GM12878 (cell line): Measurements from ENCODE around the gene OSMR. TPM values are rescaled to one million over a fixed set of nuclear protein-coding genes. Genes with fewer than 3 reads are reported as not detected.

Experiments used
- ATAC-seq: fragments of 200-7000 bp; cut with Tn5 transposase; 3 replicates; pipeline ENCODE4 v1.9.1; 2020; ENCODE audit warnings: mild to moderate bottlenecking, moderate library complexity
- BruUV-seq: library from RNA; stranded (reverse); fragments of 400-500 nt; replicated peaks from 2 replicates; lab custom pipeline; 2021; lab: Mats Ljungman, UMichigan
- CTCF ChIA-PET: fragments of 300-600 bp; sonication (Branson Sonifier 250); formaldehyde crosslinking; extraction: SDS; loops from one replicate; lab custom pipeline; 2021; ENCODE audit warnings: inconsistent platforms; lab: Yijun Ruan, JAX
- POLR2A ChIA-PET: fragments of 350-600 bp; formaldehyde crosslinking; extraction: SDS; loops from one replicate; lab custom pipeline; 2021; ENCODE audit warnings: inconsistent platforms; lab: Charles Lee
- RAD21 ChIA-PET: fragments of 300-600 bp; sonication (Branson Sonifier 250); formaldehyde crosslinking; loops from one replicate; lab custom pipeline; 2023; ENCODE audit warnings: antibody characterized with exemption; ENCODE audit not compliant: unreplicated experiment; lab: Charles Lee
- SMC1A ChIA-PET: fragments of 300-600 bp; sonication (Branson Sonifier 250); formaldehyde crosslinking; loops from one replicate; lab custom pipeline; 2023; ENCODE audit not compliant: unreplicated experiment, uncharacterized antibody; lab: Charles Lee
- DNase-seq: peaks from one replicate; pipeline ENCODE4 v3.0.0-alpha.2; 2011; ENCODE audit warnings: low read depth, low spot score
- FAIRE-seq: peaks from 3 replicates; lab custom pipeline; 2011; peaks lifted over from hg19 to GRCh38; lab: Jason Lieb, UNC
- H2AFZ ChIP-seq: 2 replicates; pipeline ENCODE4 v1.6.0; 2011; ENCODE audit warnings: low read depth, low read length, control low read depth; ENCODE audit not compliant: control insufficient read depth
- H3K27ac ChIP-seq: 2 replicates; pipeline ENCODE4 v1.5.1; 2011; ENCODE audit warnings: control low read depth; ENCODE audit not compliant: control insufficient read depth, insufficient read depth
- H3K27me3 ChIP-seq, 2 experiments: replicated peaks in 1 of 2; 2 replicates each; pipeline versions ENCODE4 v1.6.0 to v1.6.1; 2011; ENCODE audit warnings: low read length in 1 of 2; ENCODE audit not compliant: control insufficient read depth in 2 of 2, insufficient read depth in 2 of 2
- H3K36me3 ChIP-seq, 2 experiments: 2 replicates each; pipeline ENCODE4 v1.5.1; 2011; ENCODE audit warnings: low read length in 1 of 2; ENCODE audit not compliant: control insufficient read depth in 2 of 2, insufficient read depth in 2 of 2
- H3K4me1 ChIP-seq: 2 replicates; pipeline ENCODE4 v1.6.1; 2011; ENCODE audit warnings: mild to moderate bottlenecking, low read length, moderate library complexity, mixed read lengths; ENCODE audit not compliant: control insufficient read depth, insufficient read depth
- H3K4me2 ChIP-seq: 2 replicates; pipeline ENCODE4 v1.6.0; 2011; ENCODE audit warnings: control low read depth; ENCODE audit not compliant: control insufficient read depth, insufficient read depth
- H3K4me3 ChIP-seq: fragments of 200-600 bp; sonication (generic); 2 replicates; pipeline ENCODE4 v1.5.1; 2016
- H3K79me2 ChIP-seq: 2 replicates; pipeline ENCODE4 v1.6.0; 2011; ENCODE audit warnings: low read length; ENCODE audit not compliant: control insufficient read depth, insufficient read depth
- H3K9ac ChIP-seq: 2 replicates; pipeline ENCODE4 v1.8.0; 2011; ENCODE audit warnings: low read length, control low read depth, mixed read lengths; ENCODE audit not compliant: control insufficient read depth, insufficient read depth
- H3K9me3 ChIP-seq: replicated peaks from 3 replicates; pipeline ENCODE4 v1.5.1; 2011; ENCODE audit warnings: mild to moderate bottlenecking, low read length; ENCODE audit not compliant: control insufficient read depth, insufficient read depth
- H4K20me1 ChIP-seq: 2 replicates; pipeline ENCODE4 v1.6.0; 2011; ENCODE audit not compliant: control insufficient read depth, insufficient read depth
- EP300 ChIP-seq, 2 experiments: fragments of 150-350 bp in 1 of 2; IDR thresholded peaks; 2 replicates each; pipeline ENCODE4 v1.6.1; 2011 to 2012; ENCODE audit warnings: low read depth in 2 of 2, low read length in 2 of 2, borderline replicate concordance in 1 of 2, improper control_type of control experiment in 1 of 2, inconsistent platforms in 1 of 2; ENCODE audit not compliant: control insufficient read depth in 1 of 2
- FOXM1 ChIP-seq: IDR thresholded peaks from 2 replicates; pipeline ENCODE4 v1.6.1; 2012; ENCODE audit warnings: low read depth, mild to moderate bottlenecking, inconsistent platforms, low read length, moderate library complexity
- MTA3 ChIP-seq: IDR thresholded peaks from 2 replicates; pipeline ENCODE4 v1.6.1; 2012; ENCODE audit warnings: low read length, inconsistent platforms, borderline replicate concordance
- POU2F2 ChIP-seq: IDR thresholded peaks from 3 replicates; pipeline ENCODE4 v1.6.1; 2011; ENCODE audit warnings: low read depth, mild to moderate bottlenecking, low read length, borderline replicate concordance
- RBBP5 ChIP-seq: fragments of 200-600 bp; sonication (generic); conservative IDR thresholded peaks from 2 replicates; pipeline ENCODE4 v1.6.1; 2016
- STAT3 ChIP-seq: IDR thresholded peaks from 2 replicates; pipeline ENCODE4 v1.6.1; 2011; ENCODE audit warnings: low read depth, low read length, improper control_type of control experiment
- ZBED1 ChIP-seq: IDR thresholded peaks from 2 replicates; pipeline ENCODE4 v1.6.1; 2016; ENCODE audit warnings: borderline replicate concordance
- WGBS: methylation state at CpG from one replicate; pipeline ENCODE4 v1.1.6; 2016; ENCODE audit warnings: low lambda C conversion rate; ENCODE audit not compliant: insufficient replicate concordance, insufficient coverage; ENCODE audit errors: missing lambda C conversion rate; 5-methylcytosine and 5-hydroxymethylcytosine counted together
- in situ Hi-C: fragments of 300-500 bp; cut with MboI; formaldehyde crosslinking; loops from 9 replicates; pipeline ENCODE4 v1.14.3; 2018; ENCODE audit warnings: mixed read lengths
- intact Hi-C: fragments of 100-400 bp; cut with micrococcal nuclease; formaldehyde crosslinking; loops from one replicate; pipeline ENCODE4 v1.14.2; 2022; ENCODE audit not compliant: unreplicated experiment
- polyA plus RNA-seq, 11 experiments: library from polyadenylated mRNA; depleted of rRNA in 4 of 11; unstranded in 6 of 11; stranded (reverse) in 5 of 11; fragments of >200 nt; fragmentation: Nextera tagmentation in 4 of 11; fragmentation: Illumina TruSeq in 1 of 11; extraction: Ambion mirVana in 4 of 11; extraction: Trizol in 1 of 11; gene quantifications; 1 replicate in 1 of 11; 2 replicates in 10 of 11; pipeline versions ENCODE4 v1.2.1 to v1.2.3, GENCODE V29; 2011 to 2016; ENCODE audit warnings: inconsistent platforms in 2 of 11, missing spikeins in 2 of 11, low read depth in 1 of 11
- total RNA-seq, 4 experiments: library from RNA; depleted of rRNA in 3 of 4; stranded (reverse); fragments of >200 nt in 3 of 4; fragmentation: Illumina TruSeq in 1 of 4; extraction: Trizol in 1 of 4; gene quantifications; 2 replicates each; pipeline versions ENCODE4 v1.2.1 to v1.2.3, GENCODE V29; 2013 to 2021
- TF ChIP-seq, protein P1 (sequence below): IDR thresholded peaks from 2 replicates; pipeline ENCODE4 v1.6.1; 2011; ENCODE audit warnings: mild to moderate bottlenecking, low read depth, low read length, moderate library complexity; ENCODE audit not compliant: insufficient replicate concordance
- TF ChIP-seq, protein P2 (sequence below): fragments of 450-650 bp; formaldehyde crosslinking; IDR thresholded peaks from 2 replicates; pipeline ENCODE4 v1.4.0; 2022; ENCODE audit warnings: mild to moderate bottlenecking, moderate library complexity
- TF ChIP-seq, protein P3 (sequence below): IDR thresholded peaks from 2 replicates; pipeline ENCODE4 v1.6.1; 2012; ENCODE audit warnings: low read depth, low read length, improper control_type of control experiment
- TF ChIP-seq, protein P4 (sequence below): fragments of 450-650 bp; IDR thresholded peaks from 2 replicates; pipeline ENCODE4 v1.6.1; 2018; ENCODE audit warnings: borderline replicate concordance, mild to moderate bottlenecking; ENCODE audit not compliant: partially characterized antibody

OSMR gene
- total and polyA plus RNA-seq, 10 of the 15 experiments (the other 5 are each of a cell fraction or from before 2014, with no cell fraction given), result 0.03 to 0.05 TPM; not detected in 8

DNA sequence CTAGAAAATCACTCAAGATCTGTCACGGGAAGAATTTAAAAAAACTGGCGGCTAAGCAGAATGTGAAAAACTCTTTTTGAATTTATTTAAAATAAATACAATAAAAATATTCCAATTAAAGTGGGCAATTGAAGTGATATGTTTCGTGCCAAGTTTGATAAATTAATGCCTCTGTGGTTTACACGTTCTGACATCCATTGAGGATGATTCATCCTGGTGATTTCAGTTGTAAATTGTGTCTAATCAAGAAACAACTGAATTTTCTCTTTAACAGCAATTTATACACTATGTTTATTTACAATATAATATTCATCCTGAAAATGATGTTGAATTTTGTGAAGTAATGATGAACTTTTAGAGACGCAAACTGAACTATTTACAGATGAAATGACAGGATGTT lies 21.0 kb upstream of the OSMR start (continued):
- no peak for TF ChIP-seq FOXM1
- TF ChIP-seq EP300 (IDR thresholded peaks at IDR 0.05; ENCODE audit: borderline replicate concordance in 1 of 2, control insufficient read depth in 1 of 2, low read depth in 2 of 2, low read length in 2 of 2), result no peak

DNA sequence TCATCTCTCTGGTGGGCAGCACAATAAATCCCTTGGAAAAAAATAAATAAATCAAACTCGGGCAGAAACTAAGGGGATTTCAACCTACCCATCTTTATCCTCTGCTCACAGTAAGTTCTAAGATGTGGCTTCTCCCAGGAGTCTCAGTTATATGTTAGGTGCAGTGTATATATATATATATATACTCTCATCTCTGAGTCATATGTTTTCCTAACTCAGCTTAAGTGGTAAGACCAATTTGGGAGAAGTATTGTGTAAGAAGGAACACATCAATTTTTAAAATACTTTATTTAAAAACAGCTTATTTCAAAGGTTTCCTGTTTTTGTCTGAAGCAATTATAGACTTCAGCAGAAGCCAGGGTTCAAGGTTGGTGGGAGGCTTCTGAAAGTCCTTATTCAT lies 20.3 kb upstream of the OSMR start:
- Histone ChIP-seq H3K4me2 (no peak overlapping the region), H2AFZ (no peak overlapping the region), H3K27ac (no peak overlapping the region), H3K27me3 (no peaks in the 10 kb centered on the region), H4K20me1 (no peaks in the 10 kb centered on the region), H3K9ac (no peak overlapping the region), H3K4me3 (no peak overlapping the region), H3K36me3 (no peaks in the 10 kb centered on the region), H3K79me2 (no peaks in the 10 kb centered on the region), H3K9me3 (peaks cover 2% of the 10 kb centered on the region; the same call in 1 of the 3 replicates), H3K4me1 (no peaks in the 10 kb centered on the region)
- 0% methylated on average over 1 of the region's 1 CpG for WGBS
- ChIA-PET POLR2A (no interaction called here), CTCF (interaction anchor here (1.0 kb wide), 1 partner anchor 16 kb away, joined by 3 read pairs; no protein-coding TSS in a partner anchor), SMC1A (no interaction called here), RAD21 (no interaction called here)
- no peak for TF ChIP-seq POU2F2
- TF ChIP-seq, protein P1, sequence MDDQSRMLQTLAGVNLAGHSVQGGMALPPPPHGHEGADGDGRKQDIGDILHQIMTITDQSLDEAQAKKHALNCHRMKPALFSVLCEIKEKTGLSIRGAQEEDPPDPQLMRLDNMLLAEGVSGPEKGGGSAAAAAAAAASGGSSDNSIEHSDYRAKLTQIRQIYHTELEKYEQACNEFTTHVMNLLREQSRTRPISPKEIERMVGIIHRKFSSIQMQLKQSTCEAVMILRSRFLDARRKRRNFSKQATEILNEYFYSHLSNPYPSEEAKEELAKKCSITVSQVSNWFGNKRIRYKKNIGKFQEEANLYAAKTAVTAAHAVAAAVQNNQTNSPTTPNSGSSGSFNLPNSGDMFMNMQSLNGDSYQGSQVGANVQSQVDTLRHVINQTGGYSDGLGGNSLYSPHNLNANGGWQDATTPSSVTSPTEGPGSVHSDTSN, result no peak
- TF ChIP-seq, protein P2, sequence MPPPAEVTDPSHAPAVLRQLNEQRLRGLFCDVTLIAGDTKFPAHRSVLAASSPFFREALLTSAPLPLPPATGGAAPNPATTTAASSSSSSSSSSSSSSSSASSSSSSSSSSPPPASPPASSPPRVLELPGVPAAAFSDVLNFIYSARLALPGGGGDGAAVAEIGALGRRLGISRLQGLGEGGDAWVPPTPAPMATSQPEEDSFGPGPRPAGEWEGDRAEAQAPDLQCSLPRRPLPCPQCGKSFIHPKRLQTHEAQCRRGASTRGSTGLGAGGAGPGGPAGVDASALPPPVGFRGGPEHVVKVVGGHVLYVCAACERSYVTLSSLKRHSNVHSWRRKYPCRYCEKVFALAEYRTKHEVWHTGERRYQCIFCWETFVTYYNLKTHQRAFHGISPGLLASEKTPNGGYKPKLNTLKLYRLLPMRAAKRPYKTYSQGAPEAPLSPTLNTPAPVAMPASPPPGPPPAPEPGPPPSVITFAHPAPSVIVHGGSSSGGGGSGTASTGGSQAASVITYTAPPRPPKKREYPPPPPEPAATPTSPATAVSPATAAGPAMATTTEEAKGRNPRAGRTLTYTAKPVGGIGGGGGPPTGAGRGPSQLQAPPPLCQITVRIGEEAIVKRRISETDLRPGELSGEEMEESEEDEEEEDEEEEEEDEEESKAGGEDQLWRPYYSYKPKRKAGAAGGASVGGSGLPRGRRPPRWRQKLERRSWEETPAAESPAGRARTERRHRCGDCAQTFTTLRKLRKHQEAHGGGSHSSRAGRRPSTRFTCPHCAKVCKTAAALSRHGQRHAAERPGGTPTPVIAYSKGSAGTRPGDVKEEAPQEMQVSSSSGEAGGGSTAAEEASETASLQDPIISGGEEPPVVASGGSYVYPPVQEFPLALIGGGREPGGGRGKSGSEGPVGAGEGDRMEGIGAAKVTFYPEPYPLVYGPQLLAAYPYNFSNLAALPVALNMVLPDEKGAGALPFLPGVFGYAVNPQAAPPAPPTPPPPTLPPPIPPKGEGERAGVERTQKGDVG (CRISPR knock-in tag), result no peak
- TF ChIP-seq, protein P3, sequence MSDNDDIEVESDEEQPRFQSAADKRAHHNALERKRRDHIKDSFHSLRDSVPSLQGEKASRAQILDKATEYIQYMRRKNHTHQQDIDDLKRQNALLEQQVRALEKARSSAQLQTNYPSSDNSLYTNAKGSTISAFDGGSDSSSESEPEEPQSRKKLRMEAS, result no peak
- TF ChIP-seq, protein P4, sequence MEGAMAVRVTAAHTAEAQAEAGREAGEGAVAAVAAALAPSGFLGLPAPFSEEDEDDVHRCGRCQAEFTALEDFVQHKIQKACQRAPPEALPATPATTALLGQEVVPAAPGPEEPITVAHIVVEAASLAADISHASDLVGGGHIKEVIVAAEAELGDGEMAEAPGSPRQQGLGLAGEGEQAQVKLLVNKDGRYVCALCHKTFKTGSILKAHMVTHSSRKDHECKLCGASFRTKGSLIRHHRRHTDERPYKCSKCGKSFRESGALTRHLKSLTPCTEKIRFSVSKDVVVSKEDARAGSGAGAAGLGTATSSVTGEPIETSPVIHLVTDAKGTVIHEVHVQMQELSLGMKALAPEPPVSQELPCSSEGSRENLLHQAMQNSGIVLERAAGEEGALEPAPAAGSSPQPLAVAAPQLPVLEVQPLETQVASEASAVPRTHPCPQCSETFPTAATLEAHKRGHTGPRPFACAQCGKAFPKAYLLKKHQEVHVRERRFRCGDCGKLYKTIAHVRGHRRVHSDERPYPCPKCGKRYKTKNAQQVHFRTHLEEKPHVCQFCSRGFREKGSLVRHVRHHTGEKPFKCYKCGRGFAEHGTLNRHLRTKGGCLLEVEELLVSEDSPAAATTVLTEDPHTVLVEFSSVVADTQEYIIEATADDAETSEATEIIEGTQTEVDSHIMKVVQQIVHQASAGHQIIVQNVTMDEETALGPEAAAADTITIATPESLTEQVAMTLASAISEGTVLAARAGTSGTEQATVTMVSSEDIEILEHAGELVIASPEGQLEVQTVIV, result no peak
- TF ChIP-seq ZBED1, result no peak
- TF ChIP-seq RBBP5, result no peak
- no peak for TF ChIP-seq STAT3
- no peak for TF ChIP-seq MTA3
- FAIRE-seq (no peak), DNase-seq (no peak), ATAC-seq (no peak)
- no TSS peak for BruUV-seq
- in situ Hi-C loops (no loop called here), intact Hi-C loops (no loop called here)
